Tibial artery (tissue), 4 donors: ENCODE measurements around the gene AGPS.

Experiments
- DNase-seq, 2 donors: peaks; one replicate each; pipeline ENCODE4 v3.0.0-alpha.2; 2019
- H3K27ac ChIP-seq, 2 donors: fragments of 200-600 bp; sonication (generic) in 1 of 2; 1 replicate in 1 of 2; 2 replicates in 1 of 2; pipeline ENCODE4 v1.5.1; 2018 to 2019; ENCODE audit warnings: mild to moderate bottlenecking in 1 of 2
- H3K27me3 ChIP-seq, 2 donors: fragments of 200-600 bp; sonication (generic) in 1 of 2; one replicate each; pipeline versions ENCODE4 v1.5.1 to v1.6.0; 2016 to 2019
- H3K36me3 ChIP-seq, 3 donors: fragments of 200-600 bp; sonication (generic) in 2 of 3; one replicate each; pipeline ENCODE4 v1.5.1; 2016 to 2019; ENCODE audit warnings: mild to moderate bottlenecking in 2 of 3
- H3K4me1 ChIP-seq, 4 donors: fragments of 200-600 bp; sonication (generic) in 2 of 4; 1 replicate in 3 of 4; 2 replicates in 1 of 4; pipeline ENCODE4 v1.5.1; 2016 to 2019
- H3K4me3 ChIP-seq, 2 donors: fragments of 200-600 bp; sonication (generic) in 1 of 2; 1 replicate in 1 of 2; 2 replicates in 1 of 2; pipeline ENCODE4 v1.5.1; 2018 to 2019; ENCODE audit warnings: mild to moderate bottlenecking in 2 of 2
- H3K9me3 ChIP-seq, 3 donors: fragments of 200-600 bp; sonication (generic) in 1 of 3; one replicate each; pipeline ENCODE4 v1.5.1; 2016 to 2019
- CTCF ChIP-seq, 2 experiments: fragments of 200-600 bp in 1 of 2; fragments of 450-650 bp in 1 of 2; IDR thresholded peaks; one replicate each; pipeline ENCODE4 v1.5.1; 2017 to 2019; ENCODE audit warnings: antibody characterized with exemption in 2 of 2, mild to moderate bottlenecking in 1 of 2, moderate library complexity in 1 of 2
- intact Hi-C: fragments of 100-400 bp; cut with DNase I; formaldehyde crosslinking; loops from one replicate; pipeline ENCODE4 v1.15.0; 2023; ENCODE audit warnings: low total_unique reads

The AGPS gene

GRCh38 chr2:177393203-177393755 is 706 bp downstream of the AGPS start:
- DNase-seq = no peak

DNA sequence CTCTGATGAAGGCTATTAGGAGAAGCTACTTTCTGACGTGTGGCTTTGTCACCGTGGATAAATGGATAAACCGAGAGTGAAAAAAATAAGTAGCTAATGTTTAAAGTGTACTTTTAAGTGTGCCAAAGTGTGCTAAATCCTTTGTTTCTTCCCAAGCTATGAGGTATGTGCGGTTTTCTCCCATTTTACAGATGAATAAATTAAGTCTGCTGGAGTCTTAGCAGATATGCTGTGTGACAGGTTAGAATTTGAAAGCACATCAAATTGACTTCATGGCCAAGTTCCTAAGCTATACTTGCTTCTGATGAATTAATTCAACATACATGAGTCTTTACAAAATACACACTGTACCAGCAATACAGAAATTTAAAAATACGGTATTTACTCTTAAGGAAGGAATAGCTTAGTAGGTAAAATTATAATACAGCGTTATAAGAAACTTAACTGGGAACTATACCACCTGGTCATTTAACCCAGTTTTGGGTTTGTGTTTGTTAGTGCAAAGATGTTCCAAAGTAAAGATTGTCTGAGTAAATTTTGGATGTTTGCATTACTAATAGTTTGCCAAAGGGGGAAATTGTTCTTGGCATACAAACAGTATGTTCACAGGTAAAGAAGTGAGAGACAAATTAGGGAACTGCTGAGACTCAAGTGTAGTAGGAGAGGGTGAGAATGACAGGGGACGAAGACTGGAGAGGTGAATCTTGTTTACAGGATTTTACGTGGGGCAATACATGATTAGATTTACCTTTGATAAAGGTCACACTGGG is 1.4 kb downstream of the AGPS start:
- Histone ChIP-seq H3K4me1 (peaks cover 0 to 25% (median 15%) of the 10 kb centered on the region in 4 donors), H3K4me3 (peak overlapping the region; percentile 72 to 85), H3K9me3 (no peaks in the 10 kb centered on the region), H3K27me3 (no peaks in the 10 kb centered on the region), H3K36me3 (no peaks in the 10 kb centered on the region), H3K27ac (no peak overlapping the region)
- DNase-seq = no peak
- intact Hi-C loops = no loop called here
- TF ChIP-seq CTCF (IDR thresholded peaks at IDR 0.05) = no peak

More at GRCh38 chr2:177393203-177393755, 706 bp downstream of the AGPS start:
- Histone ChIP-seq H3K27me3 (no peaks in the 10 kb centered on the region), H3K9me3 (no peaks in the 10 kb centered on the region), H3K4me3 (peak overlapping the region; percentile 72 to 85), H3K4me1 (peaks cover 0 to 25% (median 15%) of the 10 kb centered on the region in 4 donors), H3K36me3 (no peaks in the 10 kb centered on the region), H3K27ac (peak overlapping the region; percentile 70 to 78)
- intact Hi-C loops = no loop called here
- no peak for TF ChIP-seq CTCF (IDR thresholded peaks at IDR 0.05)

DNA sequence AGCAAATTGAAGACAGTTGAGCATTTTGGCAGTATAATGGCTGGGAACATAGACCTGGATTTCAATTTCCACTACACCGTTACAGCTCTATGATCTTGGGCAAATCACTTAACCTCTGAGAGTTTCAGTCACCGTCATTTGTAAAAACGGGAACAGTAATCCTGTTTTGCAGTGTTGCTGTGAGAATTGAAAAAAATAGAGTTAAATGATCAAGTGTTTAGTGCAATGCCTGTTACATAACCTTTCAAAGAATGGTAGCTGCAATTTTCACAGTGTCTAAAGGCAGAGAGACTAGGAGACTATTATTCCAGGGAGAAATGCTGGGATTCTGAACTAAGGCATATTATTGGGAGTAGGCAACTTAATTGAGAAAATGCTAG is 2.0 kb downstream of the AGPS start:
- intact Hi-C loops = no loop called here
- no peaks in the 10 kb centered on the region for H3K27me3 ChIP-seq
- peaks cover 0 to 25% (median 15%) of the 10 kb centered on the region in 4 donors for H3K4me1 ChIP-seq
- H3K9me3 ChIP-seq = no peaks in the 10 kb centered on the region
- TF ChIP-seq CTCF (IDR thresholded peaks at IDR 0.05) = no peak
- no peak for DNase-seq
- H3K36me3 ChIP-seq = no peaks in the 10 kb centered on the region
- H3K27ac ChIP-seq = no peak overlapping the region
- H3K4me3 ChIP-seq = no peak overlapping the region

- no peak overlapping the region for H3K4me3 ChIP-seq
- no peaks in the 10 kb centered on the region for H3K27me3 ChIP-seq
- no peaks in the 10 kb centered on the region for H3K9me3 ChIP-seq
- intact Hi-C loops = no loop called here
- TF ChIP-seq CTCF (IDR thresholded peaks at IDR 0.05) = no peak
- peaks cover 0 to 25% (median 16%) of the 10 kb centered on the region in 4 donors for H3K4me1 ChIP-seq
- no peaks in the 10 kb centered on the region for H3K36me3 ChIP-seq
- no peak overlapping the region for H3K27ac ChIP-seq
- no peak for DNase-seq
Observed at GRCh38 chr2:177395351-177396065, 2.9 kb downstream of the AGPS start.

DNA sequence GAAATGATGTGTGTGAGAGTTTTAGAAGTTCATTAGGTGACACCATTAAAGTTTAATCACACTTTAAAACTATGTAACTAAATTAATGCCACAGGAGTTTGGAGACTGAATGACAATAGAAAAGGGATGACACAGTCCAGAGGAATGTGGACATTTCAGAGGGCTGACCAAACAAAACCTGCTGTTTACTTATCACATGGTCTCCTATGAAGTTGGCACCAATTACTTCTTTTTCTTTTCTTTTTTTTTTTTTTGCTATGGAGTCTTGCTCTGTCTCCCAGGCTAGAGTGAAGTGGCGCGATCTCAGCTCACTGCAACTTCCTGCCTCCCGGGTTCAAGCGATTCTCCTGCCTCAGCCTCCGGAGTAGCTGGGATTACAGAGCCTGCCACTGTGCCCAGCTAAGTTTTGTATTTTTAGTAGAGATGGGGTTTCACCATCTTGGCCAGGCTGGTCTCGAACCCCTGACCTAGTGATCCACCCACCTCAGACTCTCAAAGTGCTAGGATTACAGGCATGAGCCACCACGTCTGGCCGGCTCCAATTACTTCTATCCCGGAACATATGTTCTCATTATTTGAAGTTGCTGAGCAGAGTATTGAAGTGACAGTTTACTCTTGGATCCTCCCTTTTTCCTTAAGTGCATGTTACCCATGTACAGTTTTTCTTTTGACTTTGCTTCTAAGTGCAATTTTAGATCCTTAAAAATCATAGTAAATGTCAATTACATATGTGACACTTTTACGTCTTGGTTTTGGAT is 4.3 kb downstream of the AGPS start:
- H3K27ac ChIP-seq = no peak overlapping the region
- TF ChIP-seq CTCF (IDR thresholded peaks at IDR 0.05) = no peak
- H3K4me3 ChIP-seq = no peak overlapping the region
- no peaks in the 10 kb centered on the region for H3K36me3 ChIP-seq
- no peaks in the 10 kb centered on the region for H3K9me3 ChIP-seq
- intact Hi-C loops = no loop called here
- peaks cover 0 to 23% (median 15%) of the 10 kb centered on the region in 4 donors for H3K4me1 ChIP-seq
- no peaks in the 10 kb centered on the region for H3K27me3 ChIP-seq
- no peak for DNase-seq
